H1 (cell line): ENCODE results near the gene HAPLN3. TPM values are rescaled to one million over a fixed set of nuclear protein-coding genes. Genes with fewer than 3 reads are reported as not detected.

Source experiments
- CTCF ChIA-PET: fragments of 300-600 bp; sonication (Branson Sonifier 250); formaldehyde crosslinking; loops from one replicate; lab custom pipeline; 2021; ENCODE audit not compliant: partially characterized antibody; lab: Charles Lee
- POLR2A ChIA-PET: fragments of 300-600 bp; sonication (Branson Sonifier 250); formaldehyde crosslinking; loops from one replicate; lab custom pipeline; 2021; ENCODE audit warnings: inconsistent platforms; ENCODE audit not compliant: partially characterized antibody; lab: Charles Lee
- DNase-seq, 2 experiments: peaks; one replicate each; pipeline versions ENCODE4 v3.0.0 to v3.0.0-alpha.2; 2010 to 2022; ENCODE audit warnings: low spot score in 2 of 2, low read depth in 1 of 2, mixed read lengths in 1 of 2
- FAIRE-seq: peaks from 2 replicates; lab custom pipeline; 2011; peaks lifted over from hg19 to GRCh38; lab: Jason Lieb, UNC
- H2AFZ ChIP-seq: 2 replicates; pipeline ENCODE4 v1.8.1; 2012; ENCODE audit warnings: low read length, inconsistent platforms
- H2AK5ac ChIP-seq: 2 replicates; pipeline ENCODE4 v1.6.1; 2013; ENCODE audit warnings: low read depth, low read length
- H2BK120ac ChIP-seq: replicated peaks from 2 replicates; pipeline ENCODE3; 2013; ENCODE audit warnings: low read depth, low read length, inconsistent platforms
- H2BK12ac ChIP-seq: 2 replicates; pipeline ENCODE4 v1.6.1; 2013; ENCODE audit warnings: low read depth, low read length
- H2BK15ac ChIP-seq: 2 replicates; pipeline ENCODE4 v1.6.1; 2013; ENCODE audit warnings: low read length
- H2BK20ac ChIP-seq: 2 replicates; pipeline ENCODE4 v1.6.1; 2013; ENCODE audit warnings: low read length
- H2BK5ac ChIP-seq: 2 replicates; pipeline ENCODE4 v1.6.1; 2013; ENCODE audit warnings: low read depth, low read length
- H3K14ac ChIP-seq: 2 replicates; pipeline ENCODE4 v1.6.1; 2013; ENCODE audit warnings: inconsistent platforms; ENCODE audit not compliant: insufficient read length
- H3K18ac ChIP-seq: 2 replicates; pipeline ENCODE4 v1.6.1; 2013; ENCODE audit warnings: low read length; ENCODE audit errors: extremely low read depth
- H3K23ac ChIP-seq: 2 replicates; pipeline ENCODE4 v1.6.1; 2013; ENCODE audit warnings: inconsistent platforms; ENCODE audit not compliant: insufficient read length
- H3K23me2 ChIP-seq: 2 replicates; pipeline ENCODE4 v1.6.1; 2013; ENCODE audit warnings: low read depth, low read length
- H3K27ac ChIP-seq: 2 replicates; pipeline ENCODE4 v1.6.1; 2011; ENCODE audit warnings: low read depth, low read length, inconsistent platforms
- H3K27me3 ChIP-seq, 4 experiments: replicated peaks in 1 of 4; 1 replicate in 1 of 4; 2 replicates in 3 of 4; pipeline versions ENCODE4 v1.6.1 to v1.8.1; 2011 to 2013; ENCODE audit warnings: low read length in 3 of 4, mild to moderate bottlenecking in 3 of 4, inconsistent platforms in 2 of 4, mixed read lengths in 2 of 4, moderate library complexity in 1 of 4; ENCODE audit not compliant: control insufficient read depth in 3 of 4, insufficient read depth in 3 of 4; ENCODE audit errors: extremely low read depth in 1 of 4
- H3K36me3 ChIP-seq, 4 experiments: 2 replicates each; pipeline versions ENCODE4 v1.6.1 to v1.8.1; 2011 to 2013; ENCODE audit warnings: mild to moderate bottlenecking in 4 of 4, low read length in 3 of 4, moderate library complexity in 2 of 4, control low read depth in 1 of 4, inconsistent platforms in 1 of 4; ENCODE audit not compliant: insufficient read depth in 4 of 4, control insufficient read depth in 2 of 4
- H3K4ac ChIP-seq: replicated peaks from 2 replicates; pipeline ENCODE3; 2013; ENCODE audit warnings: low read length, low read depth, mixed read lengths, inconsistent platforms; ENCODE audit not compliant: insufficient read length
- H3K4me1 ChIP-seq, 4 experiments: replicated peaks in 1 of 4; 1 replicate in 1 of 4; 2 replicates in 3 of 4; pipeline versions ENCODE4 v1.6.1 to v1.8.1; 2011 to 2013; ENCODE audit warnings: low read length in 3 of 4, inconsistent platforms in 2 of 4, mixed read lengths in 1 of 4; ENCODE audit not compliant: insufficient read depth in 4 of 4, control insufficient read depth in 3 of 4
- H3K4me2 ChIP-seq, 2 experiments: 2 replicates each; pipeline versions ENCODE4 v1.6.1 to v1.8.1; 2011 to 2013; ENCODE audit warnings: low read depth in 2 of 2, low read length in 2 of 2, control low read depth in 1 of 2, inconsistent platforms in 1 of 2, mild to moderate bottlenecking in 1 of 2; ENCODE audit not compliant: insufficient read depth in 1 of 2
- H3K4me3 ChIP-seq, 4 experiments: fragments of 200-600, 300-600 bp in 1 of 4; sonication (generic), shearing (Covaris generic), sonication (Bioruptor Twin) in 1 of 4; 2 replicates each; pipeline versions ENCODE4 v1.5.1 to v1.8.1; 2011 to 2016; ENCODE audit warnings: low read length in 4 of 4, low read depth in 3 of 4, control low read depth in 2 of 4, inconsistent platforms in 2 of 4, mild to moderate bottlenecking in 2 of 4, mixed read lengths in 1 of 4, moderate library complexity in 1 of 4; ENCODE audit not compliant: insufficient read depth in 2 of 4; ENCODE audit errors: extremely low read depth in 1 of 4
- H3K56ac ChIP-seq: replicated peaks from 2 replicates; pipeline ENCODE3; 2013; ENCODE audit warnings: low read depth, mild to moderate bottlenecking, mixed read lengths, low read length, inconsistent platforms; ENCODE audit not compliant: insufficient read length
- H3K79me1 ChIP-seq: 2 replicates; pipeline ENCODE4 v1.6.1; 2013; ENCODE audit warnings: low read depth, low read length, control low read depth
- H3K79me2 ChIP-seq, 2 experiments: 2 replicates each; pipeline versions ENCODE4 v1.6.1 to v1.8.1; 2012 to 2013; ENCODE audit warnings: low read length in 2 of 2, mild to moderate bottlenecking in 2 of 2, inconsistent platforms in 1 of 2; ENCODE audit not compliant: insufficient read depth in 2 of 2, control insufficient read depth in 1 of 2
- H3K9ac ChIP-seq, 4 experiments: replicated peaks in 1 of 4; 1 replicate in 1 of 4; 2 replicates in 3 of 4; pipeline versions ENCODE4 v1.6.1 to v1.8.1; 2011 to 2013; ENCODE audit warnings: low read depth in 3 of 4, low read length in 3 of 4, control low read depth in 2 of 4, mild to moderate bottlenecking in 2 of 4, moderate library complexity in 2 of 4, inconsistent platforms in 1 of 4; ENCODE audit errors: extremely low read depth in 1 of 4
- H3K9me3 ChIP-seq, 2 experiments: 2 replicates each; pipeline versions ENCODE4 v1.6.1 to v1.8.1; 2012 to 2013; ENCODE audit warnings: mild to moderate bottlenecking in 2 of 2, moderate library complexity in 2 of 2, control low read depth in 1 of 2, inconsistent platforms in 1 of 2, low read depth in 1 of 2, low read length in 1 of 2, mixed read lengths in 1 of 2; ENCODE audit not compliant: insufficient read depth in 2 of 2
- H4K20me1 ChIP-seq, 2 experiments: replicated peaks in 1 of 2; 2 replicates each; pipeline versions ENCODE3 to v1.8.1; 2011 to 2013; ENCODE audit warnings: inconsistent platforms in 2 of 2, low read length in 2 of 2, mild to moderate bottlenecking in 1 of 2; ENCODE audit not compliant: insufficient read depth in 2 of 2, control insufficient read depth in 1 of 2
- H4K5ac ChIP-seq: 2 replicates; pipeline ENCODE4 v1.6.1; 2013; ENCODE audit warnings: low read length, low read depth, mixed read lengths, inconsistent platforms; ENCODE audit not compliant: insufficient read length
- H4K8ac ChIP-seq: 2 replicates; pipeline ENCODE4 v1.8.0; 2013; ENCODE audit warnings: mild to moderate bottlenecking, moderate library complexity, low read length, inconsistent platforms; ENCODE audit not compliant: insufficient read depth; ENCODE audit errors: extremely low read depth
- H4K91ac ChIP-seq: replicated peaks from 2 replicates; pipeline ENCODE3; 2013; ENCODE audit warnings: low read length, mixed read lengths, inconsistent platforms; ENCODE audit not compliant: insufficient read length
- EZH2 ChIP-seq: fragments of 200-600 bp; sonication (generic); IDR thresholded peaks from 2 replicates; pipeline ENCODE4 v1.7.1; 2012; ENCODE audit warnings: low read depth, mild to moderate bottlenecking, moderate library complexity, low read length, inconsistent platforms; ENCODE audit not compliant: severe bottlenecking
- RFX5 ChIP-seq: IDR thresholded peaks from 2 replicates; pipeline ENCODE4 v1.6.1; 2011; ENCODE audit warnings: low read depth, low read length, improper control_type of control experiment, borderline replicate concordance
- WGBS, 2 experiments: shearing (Covaris generic) in 1 of 2; methylation state at CpG; one replicate each; pipeline versions ENCODE4 v1.1.6 to v1.1.7; 2013 to 2015; ENCODE audit warnings: low lambda C conversion rate in 2 of 2, mixed read lengths in 2 of 2, inconsistent platforms in 1 of 2, low coverage in 1 of 2, missing lambda C conversion rate in 1 of 2; ENCODE audit not compliant: insufficient replicate concordance in 2 of 2, insufficient coverage in 1 of 2, insufficient read length in 1 of 2; ENCODE audit errors: extremely low coverage in 1 of 2, missing lambda C conversion rate in 1 of 2; 5-methylcytosine and 5-hydroxymethylcytosine counted together
- polyA plus RNA-seq, 7 experiments: library from polyadenylated mRNA; depleted of rRNA in 3 of 7; stranded (reverse) in 5 of 7; unstranded in 2 of 7; fragments of >200 nt in 5 of 7; fragments of 200-250 nt in 2 of 7; gene quantifications; 1 replicate in 5 of 7; 2 replicates in 1 of 7; 4 replicates in 1 of 7; pipeline versions ENCODE4 v1.2.1 to v1.2.3, GENCODE V29; 2011 to 2013; ENCODE audit warnings: missing spikeins in 2 of 7, mixed read lengths in 2 of 7
- total RNA-seq: library from RNA; stranded (reverse); fragmentation: NEBNext Ultra II Directional; extraction: Animal tissue kit (Norgen Biotek cat#: 25700); gene quantifications from 2 replicates; pipeline ENCODE4 v1.2.1, GENCODE V29; 2021

Gene HAPLN3
- total and polyA plus RNA-seq, 2 of the 8 experiments (the other 6 are each of a cell fraction or from before 2014, with no cell fraction given) = 76.2 to 79.7 TPM

DNA sequence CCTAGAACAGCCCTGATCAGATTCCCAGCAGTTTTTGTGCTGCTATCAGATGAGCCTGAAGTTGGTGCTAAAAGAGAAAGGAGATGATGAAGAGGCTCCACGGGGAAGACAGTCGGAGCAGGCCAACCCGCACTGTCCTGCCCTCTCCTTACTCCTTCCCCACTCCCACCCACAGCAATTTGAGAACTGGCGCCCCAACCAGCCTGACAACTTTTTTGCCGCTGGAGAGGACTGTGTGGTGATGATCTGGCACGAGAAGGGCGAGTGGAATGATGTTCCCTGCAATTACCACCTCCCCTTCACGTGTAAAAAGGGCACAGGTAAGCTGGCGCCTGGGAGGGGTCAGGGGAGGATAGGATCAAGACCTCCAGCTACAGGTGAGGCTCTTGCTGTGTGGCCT lies 22.6 kb downstream of the HAPLN3 start:
- no peak overlapping the region for H3K18ac ChIP-seq
- DNase-seq (no peak), FAIRE-seq (no peak)
- peaks cover 0 to 7% (median 2%) of the 10 kb centered on the region in 4 experiments; a peak in 4 of 8 replicates for H3K36me3 ChIP-seq
- WGBS, 2 experiments = 88% methylated on average over 9 of the region's 9 CpGs; no CpG with 5 or more reads in 1 of the 2 experiments
- H2AFZ ChIP-seq = no peak overlapping the region
- H3K79me1 ChIP-seq = no peaks in the 10 kb centered on the region
- H4K91ac ChIP-seq = no peak overlapping the region
- H3K23ac ChIP-seq = no peak overlapping the region
- no peaks in the 10 kb centered on the region for H3K79me2 ChIP-seq
- H3K23me2 ChIP-seq = no peaks in the 10 kb centered on the region
- no peak overlapping the region for H2AK5ac ChIP-seq
- H2BK120ac ChIP-seq = no peak overlapping the region
- H2BK20ac ChIP-seq = no peak overlapping the region
- no peak for TF ChIP-seq EZH2
- no peak for TF ChIP-seq RFX5
- H3K4me2 ChIP-seq = no peak overlapping the region
- H4K20me1 ChIP-seq = no peaks in the 10 kb centered on the region
- no peak overlapping the region for H3K56ac ChIP-seq
- no peak overlapping the region for H3K27ac ChIP-seq
- no peak overlapping the region for H2BK15ac ChIP-seq
- no peak overlapping the region for H2BK12ac ChIP-seq
- H4K5ac ChIP-seq = no peak overlapping the region
- ChIA-PET CTCF (interaction anchor here (0.8 to 1.8 kb wide), 6 partner anchors 9 to 299 kb away, joined by 3 to 5 read pairs (median 4); no protein-coding TSS in a partner anchor), POLR2A (interaction anchor here (1.1 to 1.6 kb wide), 3 partner anchors 10 to 126 kb away, joined by 3 to 6 read pairs (median 5); no protein-coding TSS in a partner anchor)
- no peak overlapping the region for H3K4ac ChIP-seq
- H3K9me3 ChIP-seq = no peaks in the 10 kb centered on the region
- no peak overlapping the region for H4K8ac ChIP-seq
- H3K9ac ChIP-seq = no peak overlapping the region
- H3K27me3 ChIP-seq = no peaks in the 10 kb centered on the region
- H3K14ac ChIP-seq = no peak overlapping the region
- H3K4me3 ChIP-seq = no peak overlapping the region
- H3K4me1 ChIP-seq = peaks cover 0 to 4% (median 1%) of the 10 kb centered on the region in 4 experiments; a peak in 2 of 7 replicates
- H2BK5ac ChIP-seq = no peak overlapping the region
